ENCODE measurements around the gene BRWD1. TPM values are rescaled to one million over a fixed set of nuclear protein-coding genes. Genes with fewer than 3 reads are reported as not detected.

The BRWD1 gene
- total RNA-seq, 1 experiment from 2014 or later = 53.3 TPM

DNA sequence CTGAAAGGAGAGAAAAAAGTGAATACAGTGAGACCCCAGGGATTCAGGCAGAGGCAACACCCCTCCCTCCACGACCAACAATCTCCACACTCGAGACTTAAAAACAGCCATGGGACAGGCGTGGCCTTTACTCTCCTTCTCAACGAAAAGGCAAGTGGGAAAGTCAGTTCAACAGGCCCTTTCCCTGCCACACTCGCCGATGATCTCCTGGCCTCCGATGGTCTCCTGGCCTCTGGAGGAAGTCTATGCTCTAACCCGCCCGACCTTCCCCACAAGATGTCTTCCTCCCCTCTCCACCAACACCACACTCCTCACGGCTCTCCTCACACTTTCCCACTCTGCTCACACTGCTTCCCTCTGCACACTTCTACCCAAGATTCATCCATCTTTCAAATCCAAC lies 137.8 kb downstream of the BRWD1 start:
- ChIA-PET POLR2A (no interaction called here), CTCF (no interaction called here)
- TF ChIP-seq, protein P1, sequence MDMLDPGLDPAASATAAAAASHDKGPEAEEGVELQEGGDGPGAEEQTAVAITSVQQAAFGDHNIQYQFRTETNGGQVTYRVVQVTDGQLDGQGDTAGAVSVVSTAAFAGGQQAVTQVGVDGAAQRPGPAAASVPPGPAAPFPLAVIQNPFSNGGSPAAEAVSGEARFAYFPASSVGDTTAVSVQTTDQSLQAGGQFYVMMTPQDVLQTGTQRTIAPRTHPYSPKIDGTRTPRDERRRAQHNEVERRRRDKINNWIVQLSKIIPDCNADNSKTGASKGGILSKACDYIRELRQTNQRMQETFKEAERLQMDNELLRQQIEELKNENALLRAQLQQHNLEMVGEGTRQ (CRISPR knock-in tag; IDR thresholded peaks at IDR 0.05) = no peak
- TF ChIP-seq ZNF532 (CRISPR knock-in tag; IDR thresholded peaks at IDR 0.05; ENCODE audit: borderline replicate concordance) (no peak), ZMAT4 (CRISPR knock-in tag; IDR thresholded peaks at IDR 0.05) (no peak), JAZF1 (CRISPR knock-in tag; IDR thresholded peaks at IDR 0.05) (no peak), FOXK1 (CRISPR knock-in tag; IDR thresholded peaks at IDR 0.05) (no peak), ZNF396 (CRISPR knock-in tag; IDR thresholded peaks at IDR 0.05; ENCODE audit: borderline replicate concordance) (no peak), FOXP1 (CRISPR knock-in tag; IDR thresholded peaks at IDR 0.05; ENCODE audit: borderline replicate concordance) (no peak), TEAD1 (CRISPR knock-in tag; IDR thresholded peaks at IDR 0.05) (no peak), ERG (CRISPR knock-in tag; IDR thresholded peaks at IDR 0.05) (no peak), ARID4B (CRISPR knock-in tag; IDR thresholded peaks at IDR 0.05; ENCODE audit: borderline replicate concordance) (no peak), NR3C1 (CRISPR knock-in tag; conservative IDR thresholded peaks at IDR 0.05; ENCODE audit: low read depth) (no peak), NFYB (CRISPR knock-in tag; conservative IDR thresholded peaks at IDR 0.05; ENCODE audit: low read depth) (no peak), KAT7 (CRISPR knock-in tag; IDR thresholded peaks at IDR 0.05; ENCODE audit: borderline replicate concordance) (no peak), TP53 (CRISPR knock-in tag; IDR thresholded peaks at IDR 0.05) (no peak), GRHL2 (CRISPR knock-in tag; IDR thresholded peaks at IDR 0.05; ENCODE audit: insufficient replicate concordance, severe bottlenecking) (no peak), NFE2L1 (CRISPR knock-in tag; IDR thresholded peaks at IDR 0.05) (no peak), ZNF232 (CRISPR knock-in tag; IDR thresholded peaks at IDR 0.05) (no peak)
- TF ChIP-seq, protein P2, sequence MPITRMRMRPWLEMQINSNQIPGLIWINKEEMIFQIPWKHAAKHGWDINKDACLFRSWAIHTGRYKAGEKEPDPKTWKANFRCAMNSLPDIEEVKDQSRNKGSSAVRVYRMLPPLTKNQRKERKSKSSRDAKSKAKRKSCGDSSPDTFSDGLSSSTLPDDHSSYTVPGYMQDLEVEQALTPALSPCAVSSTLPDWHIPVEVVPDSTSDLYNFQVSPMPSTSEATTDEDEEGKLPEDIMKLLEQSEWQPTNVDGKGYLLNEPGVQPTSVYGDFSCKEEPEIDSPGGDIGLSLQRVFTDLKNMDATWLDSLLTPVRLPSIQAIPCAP (CRISPR knock-in tag; IDR thresholded peaks at IDR 0.05) = no peak
- TF ChIP-seq, protein P3, sequence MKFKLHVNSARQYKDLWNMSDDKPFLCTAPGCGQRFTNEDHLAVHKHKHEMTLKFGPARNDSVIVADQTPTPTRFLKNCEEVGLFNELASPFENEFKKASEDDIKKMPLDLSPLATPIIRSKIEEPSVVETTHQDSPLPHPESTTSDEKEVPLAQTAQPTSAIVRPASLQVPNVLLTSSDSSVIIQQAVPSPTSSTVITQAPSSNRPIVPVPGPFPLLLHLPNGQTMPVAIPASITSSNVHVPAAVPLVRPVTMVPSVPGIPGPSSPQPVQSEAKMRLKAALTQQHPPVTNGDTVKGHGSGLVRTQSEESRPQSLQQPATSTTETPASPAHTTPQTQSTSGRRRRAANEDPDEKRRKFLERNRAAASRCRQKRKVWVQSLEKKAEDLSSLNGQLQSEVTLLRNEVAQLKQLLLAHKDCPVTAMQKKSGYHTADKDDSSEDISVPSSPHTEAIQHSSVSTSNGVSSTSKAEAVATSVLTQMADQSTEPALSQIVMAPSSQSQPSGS (CRISPR knock-in tag; IDR thresholded peaks at IDR 0.05; ENCODE audit: borderline replicate concordance, low read depth) = no peak
- H3K27me3 Mint-ChIP-seq (ENCODE audit: low read depth) = no peaks in the 10 kb centered on the region
- no peaks in the 10 kb centered on the region; the same call in 1 of the 2 replicates for H3K4me1 Mint-ChIP-seq
- no peaks in the 10 kb centered on the region for H3K9me3 Mint-ChIP-seq
- DNase-seq (ENCODE audit: low spot score) (no peak), ATAC-seq (no peak)
- peaks cover 56% of the 10 kb centered on the region for H3K36me3 Mint-ChIP-seq
- H3K4me3 Mint-ChIP-seq = no peak overlapping the region
- H3K27ac Mint-ChIP-seq = peak overlapping the region; percentile 31

Data from WTC11 (cell line).